K562 (cell line): ENCODE data around the gene UBAP1L. TPM values are rescaled to one million over a fixed set of nuclear protein-coding genes. Genes with fewer than 3 reads are reported as not detected.

Experiments
- HDAC6 ChIP-seq: IDR thresholded peaks from 2 replicates; pipeline ENCODE4 v1.6.1; 2012; ENCODE audit warnings: low read depth, mild to moderate bottlenecking, control low read depth, inconsistent platforms, low read length, moderate library complexity
- ILK ChIP-seq: fragments of 450-650 bp; IDR thresholded peaks from 2 replicates; pipeline ENCODE4 v1.6.1; 2016; ENCODE audit warnings: missing genetic modification characterization, low read depth, mild to moderate bottlenecking, missing compliant biosample characterization, moderate library complexity, borderline replicate concordance
- MCM3 ChIP-seq: fragments of 450-650 bp; IDR thresholded peaks from 2 replicates; pipeline ENCODE4 v1.6.1; 2016
- MIER1 ChIP-seq: fragments of 450-650 bp; IDR thresholded peaks from 2 replicates; pipeline ENCODE4 v1.6.1; 2016; ENCODE audit warnings: antibody characterized with exemption, mild to moderate bottlenecking, low read depth
- NBN ChIP-seq: fragments of 450-650 bp; IDR thresholded peaks from 2 replicates; pipeline ENCODE4 v1.6.1; 2016; ENCODE audit warnings: low read depth, mild to moderate bottlenecking
- SMARCE1 ChIP-seq: fragments of 450-650 bp; IDR thresholded peaks from 2 replicates; pipeline ENCODE4 v1.7.1; 2016; ENCODE audit warnings: mild to moderate bottlenecking
- ZNF134 ChIP-seq: fragments of 250-450 bp; sonication (Bioruptor Pico); conservative IDR thresholded peaks from 2 replicates; pipeline ENCODE4 v1.4.0; 2020
- ZNF592 ChIP-seq: fragments of 450-650 bp; IDR thresholded peaks from 2 replicates; pipeline ENCODE4 v1.6.1; 2017; ENCODE audit warnings: antibody characterized with exemption, mild to moderate bottlenecking
- polyA plus RNA-seq, 8 experiments: library from polyadenylated mRNA; depleted of rRNA in 4 of 8; stranded (reverse) in 5 of 8; unstranded in 3 of 8; fragments of >200 nt; fragmentation: Nextera tagmentation in 2 of 8; fragmentation: Illumina TruSeq in 1 of 8; extraction: Ambion mirVana in 2 of 8; extraction: Trizol in 1 of 8; gene quantifications; 2 replicates each; pipeline versions ENCODE4 v1.2.1 to v1.2.3, GENCODE V29; 2011 to 2014; ENCODE audit warnings: inconsistent platforms in 1 of 8, missing spikeins in 1 of 8
- total RNA-seq, 7 experiments: library from RNA; depleted of rRNA in 6 of 7; stranded (reverse); fragments of >200 nt in 6 of 7; fragmentation: Illumina TruSeq in 2 of 7; extraction: Trizol in 2 of 7; gene quantifications; 2 replicates each; pipeline versions ENCODE4 v1.2.1 to v1.2.3, GENCODE V29; 2011 to 2021; ENCODE audit warnings: low replicate concordance in 1 of 7
- TF ChIP-seq, protein P1 (sequence below): IDR thresholded peaks from 3 replicates; pipeline ENCODE4 v1.6.1; 2011; ENCODE audit warnings: borderline replicate concordance, mild to moderate bottlenecking, moderate library complexity; ENCODE audit not compliant: insufficient read length; ENCODE audit errors: extremely low read depth
- TF ChIP-seq, protein P2 (sequence below): sonication (generic); formaldehyde crosslinking; IDR thresholded peaks from 2 replicates; pipeline ENCODE4 v1.8.0; 2022; ENCODE audit warnings: missing genetic modification reagents, mild to moderate bottlenecking, borderline replicate concordance
- TF ChIP-seq, protein P3 (sequence below): sonication (generic); formaldehyde crosslinking; IDR thresholded peaks from 2 replicates; pipeline ENCODE4 v1.8.1; 2022; ENCODE audit warnings: missing genetic modification reagents

UBAP1L gene
- total and polyA plus RNA-seq, 9 of the 15 experiments (the other 6 are each of a cell fraction or from before 2014, with no cell fraction given) = 0.16 to 0.71 (median 0.41) TPM; not detected in 2

DNA sequence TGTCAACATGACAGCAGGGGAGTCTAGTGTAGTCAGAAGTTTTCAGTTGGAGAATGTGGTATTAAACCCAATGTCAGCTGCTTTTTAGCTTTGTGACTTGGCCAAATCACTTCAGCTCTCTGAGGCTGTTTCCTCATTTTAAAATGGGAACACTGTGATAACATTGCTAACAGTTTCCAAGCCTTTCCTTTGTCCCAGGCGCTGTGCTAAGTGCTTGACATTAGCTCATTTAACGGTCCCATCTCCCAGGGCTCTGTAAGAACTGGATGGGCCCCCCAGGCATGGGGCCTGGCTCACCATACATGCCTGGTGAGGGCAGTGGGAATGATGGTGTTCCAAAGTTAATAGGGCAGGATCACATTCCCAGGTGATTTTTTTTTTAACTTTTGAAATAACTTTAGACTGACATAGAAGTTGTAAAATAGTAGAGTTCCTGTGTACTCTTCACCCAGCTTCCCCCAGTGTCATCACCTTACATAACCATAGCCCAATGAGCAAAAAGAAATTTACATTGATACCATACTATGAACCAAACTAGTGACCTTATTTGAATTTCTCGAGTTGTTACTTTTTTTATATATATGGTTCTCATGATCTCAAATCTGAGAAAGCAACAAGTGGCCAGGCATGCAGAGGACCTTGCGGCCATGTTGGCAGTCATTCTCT is 54.9 kb downstream of the UBAP1L start (continued):
- TF ChIP-seq MIER1 = no peak
- no peak for TF ChIP-seq SMARCE1
- no peak for TF ChIP-seq MCM3
- TF ChIP-seq, protein P1, sequence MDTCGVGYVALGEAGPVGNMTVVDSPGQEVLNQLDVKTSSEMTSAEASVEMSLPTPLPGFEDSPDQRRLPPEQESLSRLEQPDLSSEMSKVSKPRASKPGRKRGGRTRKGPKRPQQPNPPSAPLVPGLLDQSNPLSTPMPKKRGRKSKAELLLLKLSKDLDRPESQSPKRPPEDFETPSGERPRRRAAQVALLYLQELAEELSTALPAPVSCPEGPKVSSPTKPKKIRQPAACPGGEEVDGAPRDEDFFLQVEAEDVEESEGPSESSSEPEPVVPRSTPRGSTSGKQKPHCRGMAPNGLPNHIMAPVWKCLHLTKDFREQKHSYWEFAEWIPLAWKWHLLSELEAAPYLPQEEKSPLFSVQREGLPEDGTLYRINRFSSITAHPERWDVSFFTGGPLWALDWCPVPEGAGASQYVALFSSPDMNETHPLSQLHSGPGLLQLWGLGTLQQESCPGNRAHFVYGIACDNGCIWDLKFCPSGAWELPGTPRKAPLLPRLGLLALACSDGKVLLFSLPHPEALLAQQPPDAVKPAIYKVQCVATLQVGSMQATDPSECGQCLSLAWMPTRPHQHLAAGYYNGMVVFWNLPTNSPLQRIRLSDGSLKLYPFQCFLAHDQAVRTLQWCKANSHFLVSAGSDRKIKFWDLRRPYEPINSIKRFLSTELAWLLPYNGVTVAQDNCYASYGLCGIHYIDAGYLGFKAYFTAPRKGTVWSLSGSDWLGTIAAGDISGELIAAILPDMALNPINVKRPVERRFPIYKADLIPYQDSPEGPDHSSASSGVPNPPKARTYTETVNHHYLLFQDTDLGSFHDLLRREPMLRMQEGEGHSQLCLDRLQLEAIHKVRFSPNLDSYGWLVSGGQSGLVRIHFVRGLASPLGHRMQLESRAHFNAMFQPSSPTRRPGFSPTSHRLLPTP = no peak
- TF ChIP-seq ZNF134 (CRISPR knock-in tag) = no peak
- no peak for TF ChIP-seq HDAC6
- TF ChIP-seq, protein P2, sequence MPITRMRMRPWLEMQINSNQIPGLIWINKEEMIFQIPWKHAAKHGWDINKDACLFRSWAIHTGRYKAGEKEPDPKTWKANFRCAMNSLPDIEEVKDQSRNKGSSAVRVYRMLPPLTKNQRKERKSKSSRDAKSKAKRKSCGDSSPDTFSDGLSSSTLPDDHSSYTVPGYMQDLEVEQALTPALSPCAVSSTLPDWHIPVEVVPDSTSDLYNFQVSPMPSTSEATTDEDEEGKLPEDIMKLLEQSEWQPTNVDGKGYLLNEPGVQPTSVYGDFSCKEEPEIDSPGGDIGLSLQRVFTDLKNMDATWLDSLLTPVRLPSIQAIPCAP (CRISPR knock-in tag) = no peak
- no peak for TF ChIP-seq ZNF592
- TF ChIP-seq NBN = no peak
- TF ChIP-seq, protein P3, sequence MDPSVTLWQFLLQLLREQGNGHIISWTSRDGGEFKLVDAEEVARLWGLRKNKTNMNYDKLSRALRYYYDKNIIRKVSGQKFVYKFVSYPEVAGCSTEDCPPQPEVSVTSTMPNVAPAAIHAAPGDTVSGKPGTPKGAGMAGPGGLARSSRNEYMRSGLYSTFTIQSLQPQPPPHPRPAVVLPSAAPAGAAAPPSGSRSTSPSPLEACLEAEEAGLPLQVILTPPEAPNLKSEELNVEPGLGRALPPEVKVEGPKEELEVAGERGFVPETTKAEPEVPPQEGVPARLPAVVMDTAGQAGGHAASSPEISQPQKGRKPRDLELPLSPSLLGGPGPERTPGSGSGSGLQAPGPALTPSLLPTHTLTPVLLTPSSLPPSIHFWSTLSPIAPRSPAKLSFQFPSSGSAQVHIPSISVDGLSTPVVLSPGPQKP (CRISPR knock-in tag) = no peak
- no peak for TF ChIP-seq ILK (tag)
